Measurements from ENCODE around the gene TMEM123.

TMEM123 gene

GRCh38 chr11:102485095-102485722 lies 32.6 kb upstream of the TMEM123 start:
- Histone ChIP-seq H3K36me3 (ENCODE audit: low read length) (no peaks in the 10 kb centered on the region), H3K4me3 (ENCODE audit: insufficient read depth, low read length, poor library complexity, severe bottlenecking) (no peak overlapping the region), H3F3A (ENCODE audit: insufficient read depth) (no peaks in the 10 kb centered on the region), H4K20me1 (ENCODE audit: low read depth, low read length) (no peaks in the 10 kb centered on the region), H3K4me2 (ENCODE audit: low read depth, low read length, poor library complexity, severe bottlenecking) (no peak overlapping the region), H2AFZ (ENCODE audit: low read depth, low read length, severe bottlenecking) (no peak overlapping the region), H3K27me3 (ENCODE audit: low read length) (no peaks in the 10 kb centered on the region), H3K9me3 (ENCODE audit: insufficient read depth, low read length) (no peaks in the 10 kb centered on the region), H3K27ac (ENCODE audit: low read depth, low read length) (no peak overlapping the region), H3K9ac (ENCODE audit: low read length) (no peak overlapping the region), H3K9me2 (replicated peaks; ENCODE audit: insufficient read depth, low read length) (no peaks in the 10 kb centered on the region), H3K79me2 (ENCODE audit: insufficient read depth, low read length) (no peaks in the 10 kb centered on the region)
- TF ChIP-seq EZH2phosphoT487 (conservative IDR thresholded peaks at IDR 0.05; ENCODE audit: low read length) (no peak), CTCF (IDR thresholded peaks at IDR 0.05; ENCODE audit: insufficient read depth, low read length, poor library complexity, severe bottlenecking) (no peak)

GRCh38 chr11:102482433-102482832 lies 29.9 kb upstream of the TMEM123 start:
- Histone ChIP-seq H3K79me2 (ENCODE audit: insufficient read depth, low read length) (no peaks in the 10 kb centered on the region), H3K4me3 (ENCODE audit: insufficient read depth, low read length, poor library complexity, severe bottlenecking) (no peak overlapping the region), H3K9me3 (ENCODE audit: insufficient read depth, low read length) (no peaks in the 10 kb centered on the region), H4K20me1 (ENCODE audit: low read depth, low read length) (no peaks in the 10 kb centered on the region), H3K9ac (ENCODE audit: low read length) (no peak overlapping the region), H3K9me2 (replicated peaks; ENCODE audit: insufficient read depth, low read length) (no peaks in the 10 kb centered on the region), H3K36me3 (ENCODE audit: low read length) (no peaks in the 10 kb centered on the region), H3K4me2 (ENCODE audit: low read depth, low read length, poor library complexity, severe bottlenecking) (no peak overlapping the region), H3K27ac (ENCODE audit: low read depth, low read length) (no peak overlapping the region), H3K27me3 (ENCODE audit: low read length) (no peaks in the 10 kb centered on the region), H3F3A (ENCODE audit: insufficient read depth) (no peaks in the 10 kb centered on the region), H2AFZ (ENCODE audit: low read depth, low read length, severe bottlenecking) (no peak overlapping the region)
- TF ChIP-seq EZH2phosphoT487 (conservative IDR thresholded peaks at IDR 0.05; ENCODE audit: low read length) = no peak
- no peak for TF ChIP-seq CTCF (IDR thresholded peaks at IDR 0.05; ENCODE audit: insufficient read depth, low read length, poor library complexity, severe bottlenecking)

GRCh38 chr11:102479733-102480132 lies 27.2 kb upstream of the TMEM123 start:
- TF ChIP-seq EZH2phosphoT487 (conservative IDR thresholded peaks at IDR 0.05; ENCODE audit: low read length) (no peak), CTCF (IDR thresholded peaks at IDR 0.05; ENCODE audit: insufficient read depth, low read length, poor library complexity, severe bottlenecking) (no peak)
- no peaks in the 10 kb centered on the region for H3K27me3 ChIP-seq (ENCODE audit: low read length)
- H3K9ac ChIP-seq (ENCODE audit: low read length) = no peak overlapping the region
- H3F3A ChIP-seq (ENCODE audit: insufficient read depth) = no peaks in the 10 kb centered on the region; the same call in 1 of the 2 replicates
- H3K27ac ChIP-seq (ENCODE audit: low read depth, low read length) = no peak overlapping the region
- H3K9me3 ChIP-seq (ENCODE audit: insufficient read depth, low read length) = no peaks in the 10 kb centered on the region
- no peaks in the 10 kb centered on the region for H3K79me2 ChIP-seq (ENCODE audit: insufficient read depth, low read length)
- H2AFZ ChIP-seq (ENCODE audit: low read depth, low read length, severe bottlenecking) = no peak overlapping the region
- H4K20me1 ChIP-seq (ENCODE audit: low read depth, low read length) = no peaks in the 10 kb centered on the region
- H3K9me2 ChIP-seq (replicated peaks; ENCODE audit: insufficient read depth, low read length) = no peaks in the 10 kb centered on the region
- H3K4me3 ChIP-seq (ENCODE audit: insufficient read depth, low read length, poor library complexity, severe bottlenecking) = no peak overlapping the region
- H3K36me3 ChIP-seq (ENCODE audit: low read length) = no peaks in the 10 kb centered on the region
- H3K4me2 ChIP-seq (ENCODE audit: low read depth, low read length, poor library complexity, severe bottlenecking) = no peak overlapping the region

Measured in SU-DHL-6 (cell line).